ENCODE measurements around the gene CALY.

DNA sequence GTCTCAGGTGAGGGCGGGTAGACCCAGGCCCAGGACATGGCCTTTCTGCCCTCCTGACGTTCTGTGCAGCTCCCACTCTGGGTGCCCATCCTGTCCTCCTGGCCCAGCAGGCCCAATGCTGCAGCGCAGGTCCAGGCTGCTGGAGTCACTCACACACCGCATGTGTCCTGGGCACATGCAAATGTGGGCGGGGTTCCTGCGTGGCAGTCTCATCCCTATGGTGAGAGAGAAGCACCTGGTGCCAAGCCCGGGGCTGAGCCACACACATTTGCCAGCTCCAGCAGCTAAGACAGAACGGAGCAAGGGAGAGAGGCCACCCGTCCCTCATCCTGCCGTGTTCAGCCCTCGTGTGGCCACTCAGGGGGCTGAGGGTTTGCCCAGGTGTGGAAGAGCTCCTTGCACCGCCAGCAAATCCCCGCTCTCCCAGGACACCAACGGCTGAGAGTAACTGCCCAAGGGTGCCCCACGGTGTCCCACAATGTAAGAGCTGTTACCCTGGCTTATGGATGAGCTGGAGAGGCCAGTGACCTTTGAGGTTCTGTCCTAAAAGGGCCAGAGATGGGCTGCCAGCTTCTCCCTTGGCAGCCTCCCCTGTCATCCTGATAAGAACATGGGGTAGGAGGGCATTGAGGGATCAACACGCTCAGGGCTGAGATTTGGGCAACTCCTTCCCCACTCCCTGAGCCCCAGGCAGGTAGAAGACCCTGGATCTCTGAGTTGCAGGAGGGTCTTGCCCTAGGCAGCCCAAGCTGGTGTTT lies 16.7 kb upstream of the CALY start:
- TF ChIP-seq, protein P1, sequence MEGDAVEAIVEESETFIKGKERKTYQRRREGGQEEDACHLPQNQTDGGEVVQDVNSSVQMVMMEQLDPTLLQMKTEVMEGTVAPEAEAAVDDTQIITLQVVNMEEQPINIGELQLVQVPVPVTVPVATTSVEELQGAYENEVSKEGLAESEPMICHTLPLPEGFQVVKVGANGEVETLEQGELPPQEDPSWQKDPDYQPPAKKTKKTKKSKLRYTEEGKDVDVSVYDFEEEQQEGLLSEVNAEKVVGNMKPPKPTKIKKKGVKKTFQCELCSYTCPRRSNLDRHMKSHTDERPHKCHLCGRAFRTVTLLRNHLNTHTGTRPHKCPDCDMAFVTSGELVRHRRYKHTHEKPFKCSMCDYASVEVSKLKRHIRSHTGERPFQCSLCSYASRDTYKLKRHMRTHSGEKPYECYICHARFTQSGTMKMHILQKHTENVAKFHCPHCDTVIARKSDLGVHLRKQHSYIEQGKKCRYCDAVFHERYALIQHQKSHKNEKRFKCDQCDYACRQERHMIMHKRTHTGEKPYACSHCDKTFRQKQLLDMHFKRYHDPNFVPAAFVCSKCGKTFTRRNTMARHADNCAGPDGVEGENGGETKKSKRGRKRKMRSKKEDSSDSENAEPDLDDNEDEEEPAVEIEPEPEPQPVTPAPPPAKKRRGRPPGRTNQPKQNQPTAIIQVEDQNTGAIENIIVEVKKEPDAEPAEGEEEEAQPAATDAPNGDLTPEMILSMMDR (tag by site-specific recombination; IDR thresholded peaks at IDR 0.05) = no peak
- no peak for TF ChIP-seq YY1 (tag by site-specific recombination; IDR thresholded peaks at IDR 0.05)
